Loucy (cell line): ENCODE data around the gene IRAK3.
A peak's percentile ranks its signal among the peaks of the same experiment; 100 is the strongest.

Experiments
- H2AFZ ChIP-seq: fragments of 200-600 bp; sonication (generic); 2 replicates; pipeline ENCODE4 v1.6.0; 2016; ENCODE audit warnings: antibody characterized with exemption, mild to moderate bottlenecking, low read length, moderate library complexity
- H3F3A ChIP-seq: fragments of 200-600 bp; 2 replicates; pipeline ENCODE4 v1.6.0; 2016; ENCODE audit warnings: antibody characterized with exemption, low read depth, mild to moderate bottlenecking
- H3K27me3 ChIP-seq: fragments of 200-600 bp; sonication (generic); 2 replicates; pipeline ENCODE4 v1.6.1; 2014; ENCODE audit warnings: low read length, mild to moderate bottlenecking; ENCODE audit not compliant: insufficient read depth, poor library complexity, severe bottlenecking
- H3K36me3 ChIP-seq: fragments of 200-600 bp; sonication (generic); 2 replicates; pipeline ENCODE4 v1.6.1; 2016; ENCODE audit warnings: low read length; ENCODE audit not compliant: insufficient read depth
- H3K4me1 ChIP-seq: fragments of 200-600 bp; sonication (generic); 2 replicates; pipeline ENCODE4 v1.5.1; 2014; ENCODE audit warnings: low read length, mild to moderate bottlenecking; ENCODE audit not compliant: insufficient read depth, poor library complexity, severe bottlenecking
- H3K4me2 ChIP-seq: fragments of 200-600 bp; sonication (generic); 2 replicates; pipeline ENCODE4 v1.6.0; 2014; ENCODE audit warnings: antibody characterized with exemption, low read length, low read depth, mild to moderate bottlenecking; ENCODE audit not compliant: poor library complexity, severe bottlenecking
- H3K4me3 ChIP-seq: fragments of 200-600 bp; sonication (generic); 2 replicates; pipeline ENCODE4 v1.5.1; 2014; ENCODE audit warnings: low read length, mild to moderate bottlenecking, mixed read lengths; ENCODE audit not compliant: poor library complexity, severe bottlenecking
- H3K79me2 ChIP-seq: fragments of 200-600 bp; sonication (generic); 2 replicates; pipeline ENCODE4 v1.6.1; 2014; ENCODE audit warnings: low read length; ENCODE audit not compliant: insufficient read depth
- H3K9ac ChIP-seq: fragments of 200-600 bp; sonication (generic); 2 replicates; pipeline ENCODE4 v1.6.0; 2014; ENCODE audit warnings: mild to moderate bottlenecking, low read depth, low read length, moderate library complexity; ENCODE audit not compliant: poor library complexity, severe bottlenecking
- H3K9me2 ChIP-seq: fragments of 200-600 bp; sonication (generic); replicated peaks from 2 replicates; pipeline ENCODE4 v1.6.1; 2016; ENCODE audit warnings: low read depth, low read length, mixed read lengths
- H3K9me3 ChIP-seq: fragments of 200-600 bp; sonication (generic); 2 replicates; pipeline ENCODE4 v1.6.1; 2014; ENCODE audit warnings: mild to moderate bottlenecking, antibody characterized with exemption, low read length, low read depth; ENCODE audit not compliant: insufficient read depth
- H4K20me1 ChIP-seq: fragments of 200-600 bp; sonication (generic); 2 replicates; pipeline ENCODE4 v1.6.0; 2014; ENCODE audit warnings: antibody characterized with exemption, low read length, mild to moderate bottlenecking; ENCODE audit not compliant: insufficient read depth, poor library complexity, severe bottlenecking
- CTCF ChIP-seq: fragments of 200-600 bp; sonication (generic); conservative IDR thresholded peaks from 2 replicates; pipeline ENCODE4 v1.5.1; 2014; ENCODE audit warnings: mild to moderate bottlenecking, antibody characterized with exemption, low read length
- EZH2phosphoT487 ChIP-seq: fragments of 200-600 bp; IDR thresholded peaks from 2 replicates; pipeline ENCODE4 v1.6.1; 2018; ENCODE audit warnings: antibody characterized with exemption, mild to moderate bottlenecking, moderate library complexity, borderline replicate concordance

Gene IRAK3

GRCh38 chr12:66163289-66163688 lies 25.7 kb upstream of the IRAK3 start:
- peaks cover 92% of the 10 kb centered on the region for H3K79me2 ChIP-seq
- no peak overlapping the region for H2AFZ ChIP-seq
- no peaks in the 10 kb centered on the region for H3K9me2 ChIP-seq
- H3K4me1 ChIP-seq: peaks cover 18% of the 10 kb centered on the region
- H3K9me3 ChIP-seq: peaks cover 18% of the 10 kb centered on the region; the same call in 1 of the 2 replicates
- TF ChIP-seq CTCF: no peak
- TF ChIP-seq EZH2phosphoT487: no peak
- H3F3A ChIP-seq: no peaks in the 10 kb centered on the region
- H3K9ac ChIP-seq: no peak overlapping the region
- no peak overlapping the region for H3K4me3 ChIP-seq
- no peaks in the 10 kb centered on the region for H3K27me3 ChIP-seq
- peaks cover 18% of the 10 kb centered on the region for H3K36me3 ChIP-seq
- H3K4me2 ChIP-seq: peak overlapping the region; percentile 25
- peaks cover 13% of the 10 kb centered on the region for H4K20me1 ChIP-seq

GRCh38 chr12:66164349-66164821 lies 24.6 kb upstream of the IRAK3 start:
- 0 out of 2 replicates have a peak, but pooled peaks cover 1% of the 10 kb centered on the region for H3F3A ChIP-seq
- H3K36me3 ChIP-seq: peaks cover 9% of the 10 kb centered on the region
- H3K4me2 ChIP-seq: peak overlapping the region; percentile 25
- no peaks in the 10 kb centered on the region for H3K9me2 ChIP-seq
- H3K27me3 ChIP-seq: no peaks in the 10 kb centered on the region
- no peak for TF ChIP-seq EZH2phosphoT487
- no peak for TF ChIP-seq CTCF
- H3K4me1 ChIP-seq: peaks cover 25% of the 10 kb centered on the region
- H3K9ac ChIP-seq: no peak overlapping the region
- peaks cover 18% of the 10 kb centered on the region; the same call in 1 of the 2 replicates for H3K9me3 ChIP-seq
- H4K20me1 ChIP-seq: peaks cover 13% of the 10 kb centered on the region
- no peak overlapping the region for H2AFZ ChIP-seq
- H3K4me3 ChIP-seq: no peak overlapping the region
- peaks cover 92% of the 10 kb centered on the region for H3K79me2 ChIP-seq

- 0 out of 2 replicates have a peak, but pooled peaks cover 5% of the 10 kb centered on the region for H3F3A ChIP-seq
- H3K36me3 ChIP-seq: peaks cover 1% of the 10 kb centered on the region; the same call in 1 of the 2 replicates
- no peak overlapping the region for H2AFZ ChIP-seq
- H3K9me2 ChIP-seq: no peaks in the 10 kb centered on the region
- peaks cover 18% of the 10 kb centered on the region; the same call in 1 of the 2 replicates for H3K9me3 ChIP-seq
- no peak overlapping the region for H3K4me2 ChIP-seq
- peaks cover 85% of the 10 kb centered on the region for H3K79me2 ChIP-seq
- H3K4me3 ChIP-seq: no peak overlapping the region
- no peaks in the 10 kb centered on the region for H3K27me3 ChIP-seq
- peaks cover 25% of the 10 kb centered on the region for H3K4me1 ChIP-seq
- TF ChIP-seq CTCF: no peak
- peaks cover 13% of the 10 kb centered on the region for H4K20me1 ChIP-seq
- H3K9ac ChIP-seq: no peak overlapping the region
These were observed 23.9 kb upstream of the IRAK3 start for GRCh38 chr12:66165141-66165540.
